Liver (tissue), 9 donors: Measurements from ENCODE around the gene SNX9. TPM values are rescaled to one million over a fixed set of nuclear protein-coding genes. Genes with fewer than 3 reads are reported as not detected.

Source experiments
- DNase-seq: peaks from one replicate; pipeline ENCODE4 v3.0.0-alpha.2; 2017; ENCODE audit warnings: low spot score
- H3K27ac ChIP-seq, 2 donors: one replicate each; pipeline ENCODE4 v1.7.0; 2013; ENCODE audit warnings: inconsistent platforms in 2 of 2, low read length in 2 of 2, control low read depth in 1 of 2, low read depth in 1 of 2, mild to moderate bottlenecking in 1 of 2
- H3K27me3 ChIP-seq, 4 donors: one replicate each; pipeline versions ENCODE4 v1.6.1 to v1.7.0; 2013; ENCODE audit warnings: low read length in 3 of 4, inconsistent platforms in 1 of 4, mild to moderate bottlenecking in 1 of 4, moderate library complexity in 1 of 4; ENCODE audit not compliant: control insufficient read depth in 4 of 4, insufficient read depth in 4 of 4
- H3K36me3 ChIP-seq, 4 donors: one replicate each; pipeline versions ENCODE4 v1.6.1 to v1.7.0; 2013; ENCODE audit warnings: low read length in 3 of 4, mild to moderate bottlenecking in 3 of 4, low read depth in 1 of 4, moderate library complexity in 1 of 4; ENCODE audit not compliant: control insufficient read depth in 4 of 4, insufficient read depth in 3 of 4
- H3K4me1 ChIP-seq, 4 donors: one replicate each; pipeline versions ENCODE4 v1.6.1 to v1.7.0; 2013; ENCODE audit warnings: low read length in 3 of 4, mild to moderate bottlenecking in 3 of 4, moderate library complexity in 1 of 4; ENCODE audit not compliant: control insufficient read depth in 4 of 4, insufficient read depth in 4 of 4
- H3K4me3 ChIP-seq, 3 donors: one replicate each; pipeline versions ENCODE4 v1.6.1 to v1.7.0; 2013; ENCODE audit warnings: low read length in 3 of 3, control low read depth in 1 of 3, low read depth in 1 of 3, mild to moderate bottlenecking in 1 of 3
- H3K9ac ChIP-seq, 2 donors: one replicate each; pipeline ENCODE4 v1.7.0; 2013; ENCODE audit warnings: low read length in 2 of 2, mild to moderate bottlenecking in 2 of 2, moderate library complexity in 2 of 2, control low read depth in 1 of 2, low read depth in 1 of 2
- H3K9me3 ChIP-seq, 4 donors: one replicate each; pipeline versions ENCODE4 v1.6.1 to v1.7.0; 2013; ENCODE audit warnings: low read length in 3 of 4; ENCODE audit not compliant: control insufficient read depth in 4 of 4
- FOXA1 ChIP-seq: IDR thresholded peaks from 2 replicates; pipeline ENCODE4 v1.6.1; 2016; ENCODE audit warnings: antibody characterized with exemption
- FOXA2 ChIP-seq: IDR thresholded peaks from 2 replicates; pipeline ENCODE4 v1.6.1; 2016; ENCODE audit warnings: antibody characterized with exemption
- GABPA ChIP-seq, 2 donors: IDR thresholded peaks in 1 of 2; conservative IDR thresholded peaks in 1 of 2; 2 replicates each; pipeline ENCODE4 v1.6.1; 2016; ENCODE audit warnings: antibody characterized with exemption in 2 of 2, mild to moderate bottlenecking in 1 of 2, moderate library complexity in 1 of 2
- HNF4A ChIP-seq, 2 donors: conservative IDR thresholded peaks; 2 replicates each; pipeline ENCODE4 v1.6.1; 2016; ENCODE audit warnings: antibody characterized with exemption in 2 of 2, mild to moderate bottlenecking in 2 of 2
- HNF4G ChIP-seq: IDR thresholded peaks from 2 replicates; pipeline ENCODE4 v1.6.1; 2016; ENCODE audit warnings: antibody characterized with exemption
- JUND ChIP-seq, 2 donors: IDR thresholded peaks; 2 replicates each; pipeline ENCODE4 v1.6.1; 2016; ENCODE audit warnings: antibody characterized with exemption in 2 of 2
- NR2F2 ChIP-seq: IDR thresholded peaks from 2 replicates; pipeline ENCODE4 v1.6.1; 2016; ENCODE audit warnings: antibody characterized with exemption
- RAD21 ChIP-seq, 2 donors: IDR thresholded peaks; 2 replicates each; pipeline ENCODE4 v1.6.1; 2016; ENCODE audit warnings: antibody characterized with exemption in 2 of 2, mild to moderate bottlenecking in 2 of 2
- RXRA ChIP-seq, 2 donors: IDR thresholded peaks; 2 replicates each; pipeline ENCODE4 v1.6.1; 2017 to 2018; ENCODE audit warnings: antibody characterized with exemption in 2 of 2, mild to moderate bottlenecking in 1 of 2
- SP1 ChIP-seq: IDR thresholded peaks from 2 replicates; pipeline ENCODE4 v1.6.1; 2018; ENCODE audit warnings: antibody characterized with exemption, mild to moderate bottlenecking
- TAF1 ChIP-seq: conservative IDR thresholded peaks from 2 replicates; pipeline ENCODE4 v1.6.1; 2016; ENCODE audit warnings: antibody characterized with exemption, mild to moderate bottlenecking
- YY1 ChIP-seq: IDR thresholded peaks from 2 replicates; pipeline ENCODE4 v1.6.1; 2016; ENCODE audit warnings: antibody characterized with exemption, mild to moderate bottlenecking
- WGBS: extraction: QIAGEN DNeasy Blood & Tissue Kit; methylation state at CpG from one replicate; pipeline ENCODE4 v1.1.7; 2013; 5-methylcytosine and 5-hydroxymethylcytosine counted together
- polyA plus RNA-seq, 2 donors: library from polyadenylated mRNA; stranded (reverse) in 1 of 2; unstranded in 1 of 2; fragments of 200-250 nt in 1 of 2; fragments of >200 nt in 1 of 2; fragmentation: Nextera tagmentation in 1 of 2; extraction: Ambion mirVana in 1 of 2; gene quantifications; one replicate each; pipeline versions ENCODE4 v1.2.1 to v1.2.3, GENCODE V29; 2013 to 2015
- total RNA-seq, 2 donors: library from RNA; depleted of rRNA; stranded (reverse); fragments of >200 nt; gene quantifications; one replicate each; pipeline ENCODE4 v1.2.3, GENCODE V29; 2014
- TF ChIP-seq, protein P1 (sequence below): fragments of 150-350 bp; IDR thresholded peaks from 2 replicates; pipeline ENCODE4 v1.5.1; 2017; ENCODE audit warnings: improper control_type of control experiment, low read depth, low read length; ENCODE audit not compliant: missing input control
- TF ChIP-seq, protein P2 (sequence below): IDR thresholded peaks from 2 replicates; pipeline ENCODE4 v1.6.1; 2016; ENCODE audit warnings: antibody characterized with exemption
- TF ChIP-seq, protein P3 (sequence below): IDR thresholded peaks from 2 replicates; pipeline ENCODE4 v1.6.1; 2016; ENCODE audit warnings: antibody characterized with exemption
- donor health status: healthy.
- donor health status: healthy.
- donor health status: healthy.
- donor health status: healthy.
- donor health status: healthy.

Gene SNX9
- total and polyA plus RNA-seq, 4 donors = 16.4 to 31.0 (median 22.3) TPM

DNA sequence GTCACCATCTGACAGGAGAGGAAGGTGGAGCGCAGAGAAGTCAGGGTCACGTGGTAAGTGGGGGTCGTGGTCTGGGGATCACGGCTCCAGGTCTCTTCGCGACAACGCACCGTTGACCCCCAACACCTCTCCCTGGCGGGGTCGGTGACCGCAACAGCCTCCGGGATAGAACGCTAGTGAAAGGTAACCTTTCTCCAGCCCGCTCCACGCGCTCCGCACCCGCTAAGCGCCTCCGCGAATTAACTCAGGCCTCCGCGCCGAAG is 158.0 kb downstream of the SNX9 start:
- Histone ChIP-seq H3K9ac (peak overlapping the region in 1 of 2 donors; percentile 39), H3K4me3 (peak overlapping the region; percentile 55 to 88 (median 63)), H3K27me3 (no peaks in the 10 kb centered on the region), H3K4me1 (peaks cover 9 to 36% (median 27%) of the 10 kb centered on the region in 4 donors), H3K36me3 (no peaks in the 10 kb centered on the region), H3K27ac (peak overlapping the region in 1 of 2 donors; percentile 25), H3K9me3 (no peaks in the 10 kb centered on the region)
- DNase-seq = no peak
- peak; percentile 66 for TF ChIP-seq NR2F2
- TF ChIP-seq RXRA (IDR thresholded peaks at IDR 0.05) = peak in 1 of 2 donors; percentile 34
- TF ChIP-seq, protein P1, sequence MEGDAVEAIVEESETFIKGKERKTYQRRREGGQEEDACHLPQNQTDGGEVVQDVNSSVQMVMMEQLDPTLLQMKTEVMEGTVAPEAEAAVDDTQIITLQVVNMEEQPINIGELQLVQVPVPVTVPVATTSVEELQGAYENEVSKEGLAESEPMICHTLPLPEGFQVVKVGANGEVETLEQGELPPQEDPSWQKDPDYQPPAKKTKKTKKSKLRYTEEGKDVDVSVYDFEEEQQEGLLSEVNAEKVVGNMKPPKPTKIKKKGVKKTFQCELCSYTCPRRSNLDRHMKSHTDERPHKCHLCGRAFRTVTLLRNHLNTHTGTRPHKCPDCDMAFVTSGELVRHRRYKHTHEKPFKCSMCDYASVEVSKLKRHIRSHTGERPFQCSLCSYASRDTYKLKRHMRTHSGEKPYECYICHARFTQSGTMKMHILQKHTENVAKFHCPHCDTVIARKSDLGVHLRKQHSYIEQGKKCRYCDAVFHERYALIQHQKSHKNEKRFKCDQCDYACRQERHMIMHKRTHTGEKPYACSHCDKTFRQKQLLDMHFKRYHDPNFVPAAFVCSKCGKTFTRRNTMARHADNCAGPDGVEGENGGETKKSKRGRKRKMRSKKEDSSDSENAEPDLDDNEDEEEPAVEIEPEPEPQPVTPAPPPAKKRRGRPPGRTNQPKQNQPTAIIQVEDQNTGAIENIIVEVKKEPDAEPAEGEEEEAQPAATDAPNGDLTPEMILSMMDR = no peak
- 3% methylated on average over 24 of the region's 24 CpGs for WGBS

DNA sequence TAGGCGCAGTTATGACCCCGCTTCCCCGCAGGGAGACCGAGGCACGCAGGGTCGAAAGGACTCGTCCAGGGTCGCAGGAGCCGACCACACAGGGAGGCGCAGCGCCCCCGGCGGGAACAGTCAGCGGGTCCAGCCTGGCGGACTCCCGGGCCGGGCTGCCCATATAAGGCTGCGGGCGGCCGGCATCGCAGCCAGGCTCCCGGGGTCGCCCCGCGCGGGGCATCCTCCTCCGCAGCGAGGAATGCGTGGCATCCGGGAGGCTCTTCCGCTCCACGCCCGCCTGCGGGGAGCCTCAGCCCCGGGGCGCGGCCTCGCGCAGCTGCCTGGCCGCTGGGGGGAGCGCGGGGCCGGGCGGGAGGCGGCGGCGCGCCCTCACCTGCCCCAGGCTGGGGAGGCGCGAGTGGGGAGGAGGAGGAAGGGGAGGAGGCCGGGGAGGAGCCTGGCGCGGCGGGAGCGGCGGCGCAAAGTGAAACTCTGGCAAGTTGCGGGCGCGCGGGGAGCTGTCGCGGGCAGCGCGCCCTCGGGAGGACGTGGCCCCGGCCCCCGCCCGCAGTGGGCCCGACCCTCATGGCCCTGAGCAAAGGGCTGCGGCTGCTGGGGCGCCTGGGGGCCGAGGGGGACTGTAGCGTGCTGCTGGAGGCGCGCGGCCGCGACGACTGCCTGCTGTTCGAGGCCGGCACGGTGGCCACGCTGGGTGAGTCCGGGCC is 158.5 kb downstream of the SNX9 start, which contains the start of gene SYNJ2:
Gene SYNJ2 (plus strand): TSS at position 469 of the 707 bp plus-strand sequence. CDS start 99 bp downstream, at position 568.
- peak within 1 kb of the TSS; percentile 87 to 90 for H3K27ac ChIP-seq
- H3K9ac ChIP-seq = peak within 1 kb of the TSS; percentile 43 to 62
- DNase-seq = peak; percentile 60
- H3K27me3 ChIP-seq = no peaks in the 10 kb centered on the region
- WGBS = under 1% methylated on average over 86 of the region's 86 CpGs
- no peaks in the 10 kb centered on the region for H3K36me3 ChIP-seq
- TF ChIP-seq GABPA (IDR thresholded peaks at IDR 0.05 in 1 of 2, conservative IDR thresholded peaks at IDR 0.05 in 1 of 2) (no peak), TAF1 (no peak), RAD21 (IDR thresholded peaks at IDR 0.05) (peak in 1 of 2 donors; percentile 12)
- TF ChIP-seq, protein P2, sequence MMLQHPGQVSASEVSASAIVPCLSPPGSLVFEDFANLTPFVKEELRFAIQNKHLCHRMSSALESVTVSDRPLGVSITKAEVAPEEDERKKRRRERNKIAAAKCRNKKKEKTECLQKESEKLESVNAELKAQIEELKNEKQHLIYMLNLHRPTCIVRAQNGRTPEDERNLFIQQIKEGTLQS = no peak
- TF ChIP-seq, protein P1 = peak; percentile 37
- H3K9me3 ChIP-seq = no peaks in the 10 kb centered on the region
- H3K4me3 ChIP-seq = peak within 1 kb of the TSS; percentile 63 to 88 (median 81)
- H3K4me1 ChIP-seq = peaks cover 9 to 38% (median 29%) of the 10 kb centered on the region in 4 donors

DNA sequence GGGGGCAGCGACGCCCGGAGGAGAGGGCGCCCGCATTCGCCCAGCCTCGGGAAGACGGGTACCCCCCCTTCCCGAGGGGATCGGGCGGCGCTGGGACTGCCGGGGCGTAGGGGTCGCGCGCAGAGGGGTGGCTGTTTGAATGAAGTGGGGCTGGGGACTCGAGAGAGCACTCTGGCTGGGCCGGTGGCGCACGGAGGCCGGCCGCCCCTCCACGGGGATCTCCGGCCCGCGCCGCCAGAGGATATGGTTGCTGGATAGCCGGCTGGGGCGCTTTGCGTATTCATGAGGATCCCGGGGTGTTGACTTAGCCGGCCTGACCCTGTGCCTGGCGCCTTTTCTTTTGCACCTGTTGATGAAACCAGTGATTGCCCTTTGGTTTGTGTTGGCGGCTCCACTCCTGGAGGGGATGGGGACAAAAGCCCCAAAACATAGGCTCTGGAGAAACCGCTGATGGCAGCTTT is 159.1 kb downstream of the SNX9 start:
- Histone ChIP-seq H3K36me3 (no peaks in the 10 kb centered on the region), H3K9ac (peak overlapping the region in 1 of 2 donors; percentile 62), H3K4me1 (peaks cover 9 to 38% (median 30%) of the 10 kb centered on the region in 4 donors), H3K4me3 (peak overlapping the region; percentile 61 to 88 (median 81)), H3K27me3 (no peaks in the 10 kb centered on the region), H3K9me3 (no peaks in the 10 kb centered on the region), H3K27ac (peak overlapping the region; percentile 87 to 90)
- under 1% methylated on average over 36 of the region's 36 CpGs for WGBS
- DNase-seq = no peak
- TF ChIP-seq RAD21 (IDR thresholded peaks at IDR 0.05) (peak in 1 of 2 donors; percentile 11), FOXA1 (peak; percentile 53), HNF4G (no peak), YY1 (no peak), GABPA (IDR thresholded peaks at IDR 0.05 in 1 of 2, conservative IDR thresholded peaks at IDR 0.05 in 1 of 2) (no peak), HNF4A (conservative IDR thresholded peaks at IDR 0.05) (peak; percentile 7 to 39), TAF1 (no peak), NR2F2 (no peak), SP1 (peak; percentile 21), JUND (IDR thresholded peaks at IDR 0.05) (no peak), FOXA2 (peak; percentile 80)
- TF ChIP-seq, protein P3, sequence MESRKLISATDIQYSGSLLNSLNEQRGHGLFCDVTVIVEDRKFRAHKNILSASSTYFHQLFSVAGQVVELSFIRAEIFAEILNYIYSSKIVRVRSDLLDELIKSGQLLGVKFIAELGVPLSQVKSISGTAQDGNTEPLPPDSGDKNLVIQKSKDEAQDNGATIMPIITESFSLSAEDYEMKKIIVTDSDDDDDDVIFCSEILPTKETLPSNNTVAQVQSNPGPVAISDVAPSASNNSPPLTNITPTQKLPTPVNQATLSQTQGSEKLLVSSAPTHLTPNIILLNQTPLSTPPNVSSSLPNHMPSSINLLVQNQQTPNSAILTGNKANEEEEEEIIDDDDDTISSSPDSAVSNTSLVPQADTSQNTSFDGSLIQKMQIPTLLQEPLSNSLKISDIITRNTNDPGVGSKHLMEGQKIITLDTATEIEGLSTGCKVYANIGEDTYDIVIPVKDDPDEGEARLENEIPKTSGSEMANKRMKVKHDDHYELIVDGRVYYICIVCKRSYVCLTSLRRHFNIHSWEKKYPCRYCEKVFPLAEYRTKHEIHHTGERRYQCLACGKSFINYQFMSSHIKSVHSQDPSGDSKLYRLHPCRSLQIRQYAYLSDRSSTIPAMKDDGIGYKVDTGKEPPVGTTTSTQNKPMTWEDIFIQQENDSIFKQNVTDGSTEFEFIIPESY = no peak
- TF ChIP-seq, protein P2 = no peak
- TF ChIP-seq, protein P1 = no peak
